Skeletal muscle satellite cell (primary cell): ENCODE data around the gene TAF1D.

ENCODE experiments used
- H3K27me3 ChIP-seq: 2 replicates; pipeline ENCODE4 v1.7.0; 2013; ENCODE audit warnings: low read length; ENCODE audit not compliant: control insufficient read depth, insufficient read depth
- H3K36me3 ChIP-seq: 2 replicates; pipeline ENCODE4 v1.7.0; 2013; ENCODE audit warnings: mild to moderate bottlenecking, control low read depth, low read length; ENCODE audit not compliant: insufficient read depth
- H3K4me1 ChIP-seq: 2 replicates; pipeline ENCODE4 v1.7.0; 2013; ENCODE audit warnings: low read length; ENCODE audit not compliant: control insufficient read depth, insufficient read depth
- H3K4me2 ChIP-seq: 2 replicates; pipeline ENCODE4 v1.7.0; 2013; ENCODE audit warnings: mild to moderate bottlenecking, low read length
- H3K4me3 ChIP-seq: 2 replicates; pipeline ENCODE4 v1.7.0; 2013; ENCODE audit warnings: low read length
- H3K9ac ChIP-seq: 2 replicates; pipeline ENCODE4 v1.7.0; 2013; ENCODE audit warnings: mild to moderate bottlenecking, low read depth, low read length, moderate library complexity
- H3K9me3 ChIP-seq: replicated peaks from 2 replicates; pipeline ENCODE4 v1.7.0; 2013; ENCODE audit warnings: mild to moderate bottlenecking, control low read depth, low read length

The TAF1D gene

DNA sequence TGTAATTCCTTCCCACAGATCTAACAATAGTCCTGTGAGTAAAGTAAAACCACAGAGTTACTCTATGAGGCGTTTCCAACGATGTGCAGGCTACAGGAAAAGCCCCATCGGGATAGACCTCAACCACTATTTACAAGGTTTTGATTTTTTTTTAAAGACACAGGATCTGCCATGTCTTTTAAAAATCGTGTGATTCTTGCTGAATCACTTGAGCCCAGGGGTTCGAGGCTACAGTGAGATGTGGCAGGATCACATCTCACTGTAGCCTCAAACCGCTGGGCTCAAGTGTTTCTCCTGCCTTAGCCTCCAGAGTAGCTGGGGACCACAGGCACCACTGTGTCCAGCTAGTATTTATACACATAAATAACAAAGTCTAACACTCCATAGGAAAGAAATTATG is 7.8 kb downstream of the TAF1D start:
- Histone ChIP-seq H3K27me3 (no peaks in the 10 kb centered on the region), H3K4me1 (peaks cover 41% of the 10 kb centered on the region), H3K4me3 (no peak overlapping the region), H3K9me3 (no peaks in the 10 kb centered on the region), H3K9ac (no peak overlapping the region), H3K36me3 (peaks cover 99% of the 10 kb centered on the region), H3K4me2 (no peak overlapping the region)

DNA sequence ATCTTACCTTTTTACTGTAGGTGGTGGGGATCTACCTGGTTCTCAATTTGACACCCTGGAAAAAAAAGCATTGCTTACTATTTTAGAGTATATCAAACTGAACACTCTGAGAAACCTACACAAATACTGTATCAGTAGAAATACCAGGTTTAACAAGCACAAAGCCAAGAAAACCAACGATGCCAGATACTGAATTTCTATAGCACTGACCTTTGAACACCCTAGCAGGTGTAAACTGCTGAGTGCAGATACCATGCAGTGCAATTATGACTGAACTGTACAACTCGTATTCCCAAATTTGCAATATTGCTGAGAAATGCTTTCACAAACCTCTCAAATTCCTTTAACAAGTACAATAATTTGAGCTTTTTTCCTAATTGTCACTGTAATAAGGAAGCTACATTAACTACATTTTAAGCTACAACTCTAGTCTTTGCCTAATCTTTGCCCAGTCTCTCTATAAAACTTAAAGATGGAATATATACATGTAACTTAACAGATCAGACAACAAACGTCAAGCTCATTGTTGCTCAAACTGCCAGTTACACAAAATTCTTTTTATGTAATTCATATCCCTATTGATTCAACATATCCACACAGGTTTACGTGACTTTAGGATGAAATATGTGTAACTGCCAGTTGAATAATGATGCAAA is 8.9 kb downstream of the TAF1D start:
- Histone ChIP-seq H3K4me2 (no peak overlapping the region), H3K36me3 (peaks cover 92% of the 10 kb centered on the region), H3K27me3 (no peaks in the 10 kb centered on the region), H3K9me3 (no peaks in the 10 kb centered on the region), H3K4me1 (peaks cover 30% of the 10 kb centered on the region), H3K9ac (no peak overlapping the region), H3K4me3 (no peak overlapping the region)

DNA sequence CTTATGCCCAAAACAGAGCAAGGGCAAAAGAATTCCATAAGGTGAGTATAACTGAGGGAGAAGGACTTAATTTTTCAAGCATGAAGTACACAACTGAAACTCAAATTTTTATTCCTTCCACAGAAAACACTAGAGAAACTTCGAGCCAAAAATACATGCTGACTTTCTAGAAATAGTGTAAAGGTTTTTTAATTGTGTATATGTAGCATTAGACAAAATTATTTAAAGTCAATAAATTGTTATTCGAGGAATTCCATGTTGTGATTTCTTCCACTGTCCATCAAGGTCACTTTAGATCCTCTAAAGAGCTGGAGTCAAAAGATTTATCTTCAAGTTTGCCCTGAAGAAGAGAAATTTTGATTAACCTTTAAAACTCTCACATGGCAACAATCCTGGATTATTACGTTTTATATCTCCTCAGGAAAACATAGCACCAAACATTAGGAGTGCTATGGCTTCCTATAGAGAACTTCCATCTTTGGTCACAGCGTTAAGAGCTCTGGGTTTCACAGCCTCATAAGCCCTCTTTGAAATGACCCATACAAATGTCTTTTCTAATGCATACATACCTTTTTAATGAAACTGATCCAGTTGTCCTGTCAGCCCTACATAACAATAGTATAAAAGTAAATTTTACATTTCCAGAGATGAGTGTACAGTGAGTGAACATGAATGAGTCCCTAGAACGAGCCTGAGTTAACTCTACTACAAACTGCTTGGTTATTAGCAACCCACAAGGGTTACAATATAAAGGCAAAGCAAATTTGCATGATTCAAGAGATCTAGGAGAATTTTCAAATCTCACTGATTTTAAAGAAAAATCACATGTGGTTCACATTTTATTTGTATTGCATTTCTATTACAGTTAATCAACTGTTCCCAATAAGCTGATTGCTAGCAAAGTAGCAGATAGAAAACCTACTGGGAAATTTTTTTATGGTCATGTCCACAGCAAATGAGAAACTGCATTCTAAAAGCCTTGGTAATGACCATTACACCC is 10.9 kb downstream of the TAF1D start:
- H3K9me3 ChIP-seq: no peaks in the 10 kb centered on the region
- H3K9ac ChIP-seq: no peak overlapping the region
- no peaks in the 10 kb centered on the region for H3K27me3 ChIP-seq
- H3K4me3 ChIP-seq: no peak overlapping the region
- no peak overlapping the region for H3K4me2 ChIP-seq
- H3K36me3 ChIP-seq: peaks cover 83% of the 10 kb centered on the region
- peaks cover 12% of the 10 kb centered on the region for H3K4me1 ChIP-seq

DNA sequence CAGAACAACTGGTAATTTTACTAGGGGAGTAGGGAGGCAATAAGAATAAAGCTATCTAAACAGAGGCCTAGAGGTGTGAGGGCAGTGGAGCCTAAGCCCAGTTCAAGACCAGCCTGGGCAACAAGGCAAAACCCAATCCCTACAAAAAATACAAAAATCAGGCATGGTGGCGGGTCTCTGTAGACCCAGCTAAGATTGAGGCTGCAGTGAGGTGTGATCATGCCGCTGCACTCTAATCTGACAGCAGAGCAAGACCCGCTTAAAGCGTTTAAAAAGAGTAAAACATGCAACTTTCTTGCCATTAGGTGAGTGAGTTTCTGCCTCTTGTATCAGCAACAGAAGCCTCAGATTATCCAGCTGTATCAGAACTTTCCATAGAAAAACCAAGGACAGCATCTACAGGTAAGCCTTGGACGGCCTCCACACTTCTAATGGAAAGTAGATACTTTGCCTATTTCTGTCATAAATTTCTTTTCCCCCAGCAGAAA is 12.1 kb downstream of the TAF1D start:
- peaks cover 70% of the 10 kb centered on the region for H3K36me3 ChIP-seq

DNA sequence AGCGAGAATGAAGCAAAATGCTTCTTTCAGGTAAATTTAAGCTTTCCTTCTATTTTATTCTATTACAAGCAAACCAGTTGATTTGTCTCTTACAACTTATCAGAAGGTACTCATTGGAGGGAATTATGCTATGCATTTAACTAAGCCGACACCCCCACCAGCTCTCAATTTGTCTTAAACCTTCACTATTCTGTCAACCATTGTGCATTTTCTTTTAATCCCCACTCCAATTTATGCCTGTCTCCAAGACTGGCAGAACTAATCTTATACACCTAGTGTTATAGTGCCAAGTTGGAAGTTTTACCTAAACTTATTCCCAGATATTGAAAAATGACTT is 12.5 kb downstream of the TAF1D start:
- H3K9ac ChIP-seq: no peak overlapping the region
- no peak overlapping the region for H3K4me2 ChIP-seq
- H3K4me3 ChIP-seq: no peak overlapping the region
- no peaks in the 10 kb centered on the region for H3K9me3 ChIP-seq
- H3K4me1 ChIP-seq: no peaks in the 10 kb centered on the region
- H3K36me3 ChIP-seq: peaks cover 67% of the 10 kb centered on the region
- no peaks in the 10 kb centered on the region for H3K27me3 ChIP-seq

More for the DNA sequence above, 12.1 kb downstream of the TAF1D start:
- H3K9me3 ChIP-seq: no peaks in the 10 kb centered on the region
- no peak overlapping the region for H3K9ac ChIP-seq
- no peaks in the 10 kb centered on the region for H3K27me3 ChIP-seq
- no peak overlapping the region for H3K4me2 ChIP-seq
- peaks cover under 1% of the 10 kb centered on the region for H3K4me1 ChIP-seq
- H3K4me3 ChIP-seq: no peak overlapping the region

DNA sequence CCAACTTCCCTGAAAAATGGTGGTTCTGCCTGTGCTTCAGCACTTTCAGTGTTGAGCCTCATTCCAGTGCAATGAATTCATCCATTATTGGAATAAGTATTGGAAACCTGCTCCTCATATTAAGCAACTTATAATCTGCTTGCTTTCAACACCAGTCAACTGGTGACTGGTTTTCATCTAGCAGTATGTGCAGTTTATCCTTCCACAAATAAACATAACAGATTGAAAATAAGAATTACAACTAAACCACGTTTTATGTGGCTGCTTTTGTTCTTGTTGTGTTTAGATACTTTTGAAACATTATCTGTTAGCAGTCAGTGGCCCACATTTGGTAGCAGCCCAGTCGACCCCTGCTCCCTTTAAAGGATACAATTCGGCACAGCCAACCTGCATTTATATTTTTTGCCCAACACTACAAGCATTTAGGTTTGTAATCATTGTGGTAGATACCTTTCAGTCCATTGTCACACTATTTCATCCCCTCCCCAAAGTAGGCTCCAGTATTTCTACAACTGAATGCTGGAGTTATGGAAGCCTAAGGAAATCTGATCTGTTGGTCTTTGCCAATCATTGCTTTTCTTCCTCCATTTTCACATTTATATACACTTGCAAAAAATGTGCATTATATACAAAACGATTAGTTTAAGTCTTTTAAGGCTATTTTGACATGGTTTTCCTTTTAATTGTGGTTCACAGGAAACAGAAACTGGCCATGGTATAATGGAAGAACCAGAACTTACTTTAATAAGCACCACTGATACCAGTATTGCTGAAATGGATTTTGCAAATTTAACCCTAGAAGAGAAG is 13.1 kb downstream of the TAF1D start:
- no peaks in the 10 kb centered on the region for H3K27me3 ChIP-seq
- H3K4me3 ChIP-seq: no peak overlapping the region
- no peaks in the 10 kb centered on the region for H3K9me3 ChIP-seq
- H3K4me1 ChIP-seq: no peaks in the 10 kb centered on the region
- no peak overlapping the region for H3K4me2 ChIP-seq
- peaks cover 66% of the 10 kb centered on the region for H3K36me3 ChIP-seq
- H3K9ac ChIP-seq: no peak overlapping the region

DNA sequence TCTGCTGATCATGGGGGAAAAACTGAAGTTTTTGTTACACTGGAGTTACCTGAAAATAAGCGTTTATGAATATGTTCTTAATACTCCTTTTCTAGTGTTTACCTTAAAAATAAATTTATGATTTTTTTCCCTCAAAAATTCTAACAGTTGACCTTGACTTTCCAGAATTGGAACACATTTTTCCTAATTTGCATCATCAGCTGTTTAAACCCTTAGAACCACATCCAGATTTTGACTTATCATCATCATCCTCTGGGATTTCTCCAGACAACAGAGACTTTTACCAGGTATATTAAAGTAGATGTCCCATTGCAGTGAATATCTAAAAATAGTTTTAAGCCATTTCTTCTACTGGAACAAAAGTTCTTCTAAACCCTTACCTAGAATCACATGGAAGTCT is 17.2 kb downstream of the TAF1D start:
- H3K9ac ChIP-seq: no peak overlapping the region
- H3K4me1 ChIP-seq: no peaks in the 10 kb centered on the region
- peaks cover 40% of the 10 kb centered on the region for H3K36me3 ChIP-seq
- H3K9me3 ChIP-seq: no peaks in the 10 kb centered on the region
- no peak overlapping the region for H3K4me2 ChIP-seq
- H3K27me3 ChIP-seq: no peaks in the 10 kb centered on the region
- no peak overlapping the region for H3K4me3 ChIP-seq

DNA sequence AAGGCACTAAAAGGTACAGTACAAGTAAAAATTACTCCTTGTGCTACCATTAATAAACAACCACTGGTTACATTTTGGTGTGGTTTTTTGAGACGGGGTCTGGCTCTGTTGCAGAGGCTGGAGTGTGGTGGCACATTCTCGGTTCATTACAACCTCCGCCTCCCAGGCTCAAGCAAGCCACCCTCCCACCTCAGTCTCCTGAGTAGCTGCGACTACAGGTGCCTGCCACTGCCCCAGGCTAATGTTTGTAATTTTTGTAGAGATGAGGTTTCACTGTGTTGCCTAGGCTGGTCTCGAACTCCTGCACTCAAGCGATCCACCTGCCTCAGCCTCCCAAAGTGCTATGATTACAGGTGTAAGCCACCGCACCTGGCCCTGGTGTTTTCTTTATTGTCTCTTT is 20.8 kb downstream of the TAF1D start:
- peaks cover 25% of the 10 kb centered on the region for H3K36me3 ChIP-seq
- no peak overlapping the region for H3K4me3 ChIP-seq
- no peak overlapping the region for H3K4me2 ChIP-seq
- H3K4me1 ChIP-seq: no peaks in the 10 kb centered on the region
- H3K9ac ChIP-seq: no peak overlapping the region
- H3K27me3 ChIP-seq: no peaks in the 10 kb centered on the region
- no peaks in the 10 kb centered on the region for H3K9me3 ChIP-seq

DNA sequence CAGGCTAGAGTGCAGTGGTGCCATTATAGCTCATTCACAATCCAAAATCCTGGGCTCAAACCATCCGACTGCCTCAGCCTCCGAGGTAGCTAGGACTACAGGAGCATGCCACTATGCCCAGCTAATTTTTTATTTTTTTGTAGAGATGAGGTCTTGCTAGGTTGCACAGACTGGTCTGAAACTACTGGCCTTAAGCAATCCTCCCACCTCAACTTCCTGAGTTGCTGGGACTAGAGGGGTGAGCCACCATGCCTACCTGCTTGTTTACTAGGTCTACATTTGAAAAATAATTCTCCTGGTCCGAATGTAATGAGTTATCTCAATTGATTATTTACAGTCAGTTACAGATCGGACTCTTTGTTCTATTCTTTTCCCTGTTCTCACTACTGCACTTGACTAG is 22.0 kb downstream of the TAF1D start:
- no peak overlapping the region for H3K4me3 ChIP-seq

DNA sequence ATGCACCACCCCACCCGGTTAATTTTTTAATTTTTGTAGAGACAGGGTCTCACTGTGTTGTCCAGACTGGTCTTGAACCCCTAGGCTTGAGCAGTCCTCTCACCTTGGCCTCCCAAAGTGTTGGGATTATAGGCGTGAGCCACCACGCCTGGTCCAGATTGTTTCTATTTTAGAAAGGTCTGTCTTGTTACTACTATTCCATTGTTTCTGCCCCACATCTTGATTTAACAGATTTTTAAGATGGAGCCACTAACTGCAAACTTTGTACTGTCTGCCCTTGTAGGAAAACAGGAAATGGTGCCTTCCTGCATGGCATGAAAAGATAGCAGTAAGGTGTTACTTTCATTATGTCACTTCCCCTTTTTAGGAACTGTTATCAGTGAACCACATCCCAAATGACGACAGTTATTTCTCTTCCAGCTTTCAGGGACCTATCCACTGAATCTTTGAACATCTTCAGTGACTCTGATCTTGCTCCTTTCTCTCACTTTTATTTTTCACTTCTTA is 23.2 kb downstream of the TAF1D start:
- Histone ChIP-seq H3K4me2 (no peak overlapping the region), H3K36me3 (peaks cover 22% of the 10 kb centered on the region), H3K4me1 (no peaks in the 10 kb centered on the region), H3K4me3 (no peak overlapping the region), H3K9ac (no peak overlapping the region), H3K27me3 (no peaks in the 10 kb centered on the region), H3K9me3 (no peaks in the 10 kb centered on the region)

More for the DNA sequence above, 22.0 kb downstream of the TAF1D start:
- Histone ChIP-seq H3K9ac (no peak overlapping the region), H3K36me3 (peaks cover 27% of the 10 kb centered on the region), H3K4me1 (no peaks in the 10 kb centered on the region), H3K27me3 (no peaks in the 10 kb centered on the region), H3K9me3 (no peaks in the 10 kb centered on the region), H3K4me2 (no peak overlapping the region)

DNA sequence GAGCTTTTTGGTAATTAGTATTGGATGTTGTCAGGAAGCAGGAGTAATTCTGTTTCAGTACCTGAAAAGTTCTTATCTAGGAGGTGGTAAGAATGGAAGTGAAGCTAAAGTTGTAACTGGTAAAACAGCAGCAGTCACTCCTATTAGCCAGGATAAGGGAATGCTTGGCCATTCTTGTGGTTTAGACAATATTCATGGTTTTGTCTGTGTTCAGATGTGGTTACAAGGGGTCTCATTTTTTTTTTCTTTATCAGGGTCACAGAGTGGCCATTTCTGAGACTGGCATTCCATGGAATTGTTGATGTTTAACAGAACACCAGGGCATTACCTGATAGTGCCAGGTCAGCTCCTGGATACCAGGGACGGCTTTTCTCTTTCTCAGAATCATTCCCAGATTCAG is 23.8 kb downstream of the TAF1D start:
- Histone ChIP-seq H3K4me3 (no peak overlapping the region), H3K9ac (no peak overlapping the region), H3K4me2 (no peak overlapping the region), H3K27me3 (no peaks in the 10 kb centered on the region), H3K36me3 (peaks cover 25% of the 10 kb centered on the region), H3K4me1 (no peaks in the 10 kb centered on the region), H3K9me3 (no peaks in the 10 kb centered on the region)
